GM12891 (cell line): ENCODE measurements around the gene ENOX1.

ENCODE experiments used
- POLR2A ChIP-seq: IDR thresholded peaks from 2 replicates; pipeline ENCODE4 v1.6.1; 2011; ENCODE audit warnings: low read depth, low read length, control low read depth
- SPI1 ChIP-seq: IDR thresholded peaks from 2 replicates; pipeline ENCODE4 v1.6.1; 2011; ENCODE audit warnings: low read depth, low read length, control low read depth

- TF ChIP-seq SPI1 (no peak), POLR2A (no peak)
Observed at GRCh38 chr13:43428545-43429296, 358.1 kb downstream of the ENOX1 start.
